Ramos (cell line): ENCODE results near the gene SPCS3.

ENCODE experiments used
- in situ Hi-C: fragments of 300-500 bp; cut with MboI; formaldehyde crosslinking; loops from one replicate; pipeline ENCODE4 v1.14.3; 2022; ENCODE audit warnings: low sequenced_read_pairs; ENCODE audit not compliant: unreplicated experiment

The SPCS3 gene

GRCh38 chr4:176339936-176340761, 20.4 kb downstream of the SPCS3 start:
- in situ Hi-C loops: loop anchor here (25.0 kb wide), 1 partner anchor 778 kb away; no protein-coding TSS in a partner anchor

GRCh38 chr4:176340871-176341685, 21.3 kb downstream of the SPCS3 start:
- in situ Hi-C loops: loop anchor here (25.0 kb wide), 1 partner anchor 779 kb away; no protein-coding TSS in a partner anchor

- in situ Hi-C loops: loop anchor here (25.0 kb wide), 1 partner anchor 780 kb away; no protein-coding TSS in a partner anchor
Observed at GRCh38 chr4:176342384-176342783, 22.6 kb downstream of the SPCS3 start.

DNA sequence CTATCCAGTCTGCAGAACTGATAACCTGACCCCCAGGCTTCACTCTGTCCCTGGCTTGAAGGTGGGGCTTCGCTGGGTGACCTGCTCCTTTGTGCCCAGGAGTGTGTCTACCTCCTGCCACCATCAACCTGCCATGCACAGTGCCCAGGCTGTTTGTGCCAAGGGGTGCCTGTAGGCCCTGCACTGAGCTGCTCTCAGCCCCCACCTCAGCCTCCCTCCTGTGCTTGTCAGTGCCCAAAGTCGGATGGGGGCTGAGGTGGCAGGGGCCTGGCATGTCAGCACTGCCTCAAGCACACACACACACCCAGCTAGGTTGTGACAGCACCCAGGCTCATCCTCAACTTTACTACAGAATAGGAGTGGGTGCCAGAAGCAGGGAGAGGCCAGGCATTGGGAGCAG, 23.5 kb downstream of the SPCS3 start:
- in situ Hi-C loops: loop anchor here (25.0 kb wide), 1 partner anchor 781 kb away; no protein-coding TSS in a partner anchor

DNA sequence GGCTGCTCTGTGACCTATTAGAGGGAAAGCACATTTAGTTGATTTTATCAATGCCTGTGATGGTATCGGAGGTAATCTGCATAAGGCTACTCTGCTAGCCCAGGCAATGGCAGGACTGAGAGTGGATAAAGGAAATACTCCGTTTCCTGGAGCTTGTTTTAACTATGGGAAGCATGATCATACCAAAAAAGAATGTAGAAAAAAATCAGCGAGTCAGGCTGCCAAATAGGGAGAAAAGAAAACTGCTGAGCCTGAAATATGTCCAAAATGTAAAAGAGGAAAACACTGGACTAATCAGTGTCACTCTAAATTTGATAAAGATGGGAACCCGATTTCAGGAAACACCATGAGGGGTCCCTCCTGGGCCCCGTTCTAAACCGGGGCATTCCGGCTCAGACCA, 25.6 kb downstream of the SPCS3 start:
- in situ Hi-C loops: loop anchor here (25.0 kb wide), 1 partner anchor 783 kb away; no protein-coding TSS in a partner anchor

- in situ Hi-C loops: loop anchor here (25.0 kb wide), 1 partner anchor 785 kb away; no protein-coding TSS in a partner anchor
Observed at GRCh38 chr4:176346836-176347235, 27.1 kb downstream of the SPCS3 start.

DNA sequence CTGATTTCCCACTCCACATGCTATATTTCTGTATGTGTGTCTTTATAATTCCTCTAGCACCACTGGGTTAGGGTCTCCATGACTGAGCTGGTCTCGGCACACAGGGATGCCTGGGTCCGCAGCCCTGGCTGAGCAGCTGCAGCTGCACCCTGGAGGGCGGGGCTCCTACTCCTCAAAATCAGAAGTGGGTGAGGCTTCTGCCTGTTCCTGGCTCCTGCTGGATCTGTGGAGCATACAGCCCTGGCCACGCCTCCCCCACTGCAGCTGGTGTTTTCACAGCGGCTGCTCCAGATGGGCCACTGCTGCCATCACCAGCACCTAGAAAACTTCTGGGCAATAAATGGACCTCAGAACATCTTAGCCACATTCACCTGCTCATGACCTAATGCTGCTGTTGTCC, 30.9 kb downstream of the SPCS3 start:
- in situ Hi-C loops: no loop called here

GRCh38 chr4:176354884-176355283, 35.1 kb downstream of the SPCS3 start:
- in situ Hi-C loops: no loop called here

- in situ Hi-C loops: no loop called here
Observed at GRCh38 chr4:176357359-176358082, 37.8 kb downstream of the SPCS3 start.

DNA sequence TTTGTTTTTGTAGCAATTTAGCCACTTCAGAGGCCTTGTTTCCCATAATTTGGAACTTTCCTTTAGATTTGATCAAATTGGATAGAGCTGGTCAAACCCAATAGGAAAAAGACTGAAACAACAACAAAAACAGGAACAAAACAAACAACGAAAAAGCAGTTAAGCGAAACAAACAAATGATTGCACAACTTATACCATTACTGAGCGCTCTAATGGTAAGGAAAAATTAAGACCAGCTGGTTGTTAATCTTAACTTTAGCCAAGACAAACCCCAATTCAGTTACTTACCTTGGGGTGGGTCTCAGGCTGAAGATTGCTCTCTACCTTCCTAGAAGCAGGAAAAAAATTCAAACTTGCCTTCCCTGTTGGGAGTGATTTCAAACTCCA, 38.3 kb downstream of the SPCS3 start:
- in situ Hi-C loops: no loop called here

GRCh38 chr4:176359590-176359989, 39.8 kb downstream of the SPCS3 start:
- in situ Hi-C loops: no loop called here

- in situ Hi-C loops: no loop called here
Observed at GRCh38 chr4:176360446-176360845, 40.7 kb downstream of the SPCS3 start.

DNA sequence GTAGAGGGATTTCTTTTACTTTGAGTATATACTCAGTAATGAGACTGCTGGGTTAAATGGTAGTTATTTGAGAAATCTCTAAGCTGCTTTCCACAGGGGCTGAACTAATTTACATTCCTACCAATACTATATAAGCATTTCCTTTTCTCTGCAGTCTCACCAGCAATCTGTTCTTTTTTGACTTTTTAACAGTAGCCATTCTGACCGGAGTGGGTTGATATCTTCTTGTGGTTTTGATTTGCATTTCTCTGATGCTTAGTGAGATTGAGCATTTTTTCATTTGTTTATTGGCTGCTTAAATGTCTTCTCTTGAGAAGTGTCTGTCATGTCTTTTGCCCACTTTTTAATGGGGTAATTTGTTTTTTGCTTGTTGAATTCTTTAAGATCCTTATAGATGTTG, 43.3 kb downstream of the SPCS3 start:
- in situ Hi-C loops: no loop called here

DNA sequence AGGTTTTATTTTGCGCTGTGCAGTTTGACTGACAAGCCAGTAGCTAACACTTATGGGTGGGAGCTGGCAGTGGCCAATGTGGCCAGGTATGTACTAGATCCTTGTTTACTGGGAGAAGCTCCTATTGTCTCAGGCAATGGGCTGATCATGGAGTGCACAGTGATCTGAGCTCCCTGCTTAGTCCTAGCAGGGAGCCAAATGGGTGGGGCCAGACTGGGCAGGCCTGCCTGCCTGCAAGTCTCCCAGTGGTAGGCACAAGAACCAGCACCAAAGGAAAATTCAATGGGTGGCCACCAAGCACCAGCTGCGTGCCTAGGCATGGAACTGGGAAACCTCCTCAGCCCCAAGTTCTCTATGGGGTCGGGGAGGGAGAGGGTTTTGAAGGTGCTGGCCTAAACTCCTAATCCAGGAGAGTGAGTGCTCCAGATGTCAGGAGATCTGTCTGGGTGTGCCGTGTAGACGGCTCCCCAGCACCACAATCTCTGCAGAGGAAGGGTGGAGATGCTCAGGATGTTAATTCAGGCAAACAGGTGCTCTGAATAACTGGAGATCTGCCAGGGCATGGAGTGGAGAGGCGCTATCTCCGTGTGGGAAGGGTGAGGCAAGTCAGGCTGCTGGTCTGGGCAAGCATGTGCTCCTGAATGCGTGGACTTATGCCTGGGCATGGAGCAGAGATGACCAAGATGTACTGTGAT, 48.2 kb downstream of the SPCS3 start:
- in situ Hi-C loops: no loop called here

- in situ Hi-C loops: loop anchor here (25.0 kb wide), 1 partner anchor 661 kb away; no protein-coding TSS in a partner anchor
Observed at GRCh38 chr4:176376032-176376614, 56.4 kb downstream of the SPCS3 start.

GRCh38 chr4:176377780-176378179, 58.0 kb downstream of the SPCS3 start:
- in situ Hi-C loops: loop anchor here (25.0 kb wide), 1 partner anchor 660 kb away; no protein-coding TSS in a partner anchor

GRCh38 chr4:176380352-176381157, 60.8 kb downstream of the SPCS3 start:
- in situ Hi-C loops: loop anchor here (25.0 kb wide), 1 partner anchor 657 kb away; no protein-coding TSS in a partner anchor
